ENCODE data around the gene DNAH17. TPM values are rescaled to one million over a fixed set of nuclear protein-coding genes. Genes with fewer than 3 reads are reported as not detected.

Gene DNAH17
- total and polyA plus RNA-seq, 2 of the 8 experiments (the other 6 are each of a cell fraction or from before 2014, with no cell fraction given): 0.14 to 0.67 TPM

GRCh38 chr17:78378225-78379130 is 198.7 kb downstream of the DNAH17 start, which contains the start of gene PGS1 (continued):
- TF ChIP-seq TAF7 (optimal IDR thresholded peaks at IDR 0.05; ENCODE audit: borderline replicate concordance, low read depth, low read length): peak; percentile 61
- peak; percentile 77 for TF ChIP-seq TEAD4 (IDR thresholded peaks at IDR 0.05; ENCODE audit: low read depth, low read length)
- TF ChIP-seq EZH2 (IDR thresholded peaks at IDR 0.05; ENCODE audit: low read depth, low read length, severe bottlenecking): no peak
- TF ChIP-seq CHD7 (IDR thresholded peaks at IDR 0.05; ENCODE audit: insufficient replicate concordance, low read length): no peak
- peak; percentile 96; the same call in 1 of the 2 replicates for TF ChIP-seq RBBP5 (IDR thresholded peaks at IDR 0.05; ENCODE audit: borderline replicate concordance, low read depth, low read length)
- peak in 1 of 2 experiments; percentile 72; a peak in 2 of 3 replicates for TF ChIP-seq POLR2A (IDR thresholded peaks at IDR 0.05; ENCODE audit: control extremely low read depth in 1 of 2, low read depth in 2 of 2, low read length in 2 of 2)
- TF ChIP-seq CTBP2 (IDR thresholded peaks at IDR 0.05; ENCODE audit: borderline replicate concordance, insufficient read depth, insufficient read length, low read length): no peak
- TF ChIP-seq YY1 (IDR thresholded peaks at IDR 0.05; ENCODE audit: low read depth, low read length): peak; percentile 92
- TF ChIP-seq MAFK (IDR thresholded peaks at IDR 0.05; ENCODE audit: low read depth, low read length): no peak
- TF ChIP-seq CREB1 (IDR thresholded peaks at IDR 0.05): 0 out of 2 replicates have a peak, but pooled peaks have one; percentile 33
